Activated CD4-positive, alpha-beta T cell treated with anti-CD3 and anti-CD28 coated beads, Interleukin-2, amount 50 U/mL, for 1 hour (primary cell): ENCODE results near the gene CCDC146.
"Not testable (repeated sequence)": the region's sequence is repeated elsewhere in the genome, so short reads cannot be mapped to it uniquely, and the experiment has no call there.

Source experiments
- DNase-seq: peaks from one replicate; pipeline ENCODE4 v3.0.0-alpha.2; 2020

The CCDC146 gene

DNA sequence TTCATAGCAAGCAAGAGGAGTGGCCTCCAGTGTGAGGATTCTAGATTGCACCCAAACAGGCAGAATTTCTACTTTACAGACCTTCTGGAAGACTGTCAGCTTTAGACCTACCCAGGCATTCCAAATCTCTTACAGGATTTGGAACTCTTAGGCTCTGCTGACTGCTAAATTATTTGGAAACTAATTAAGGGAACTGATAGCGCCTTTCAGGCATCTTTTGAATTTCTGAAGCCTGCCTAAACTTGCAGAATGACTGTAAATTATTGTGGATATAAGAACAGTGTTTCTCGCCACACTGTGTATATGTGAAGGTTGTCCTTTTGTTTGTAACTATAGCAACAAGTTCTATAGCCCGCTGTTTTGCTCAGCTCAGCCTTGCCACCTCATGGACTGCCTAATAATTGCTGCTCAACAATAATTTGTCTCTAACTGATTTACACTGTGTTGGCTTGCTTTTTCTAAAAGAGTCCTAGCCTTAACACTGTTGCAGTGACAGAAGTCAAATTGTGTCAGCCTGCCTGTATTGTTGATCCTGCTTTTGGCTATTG lies 32.6 kb downstream of the CCDC146 start:
- not testable (repeated sequence) for DNase-seq

DNA sequence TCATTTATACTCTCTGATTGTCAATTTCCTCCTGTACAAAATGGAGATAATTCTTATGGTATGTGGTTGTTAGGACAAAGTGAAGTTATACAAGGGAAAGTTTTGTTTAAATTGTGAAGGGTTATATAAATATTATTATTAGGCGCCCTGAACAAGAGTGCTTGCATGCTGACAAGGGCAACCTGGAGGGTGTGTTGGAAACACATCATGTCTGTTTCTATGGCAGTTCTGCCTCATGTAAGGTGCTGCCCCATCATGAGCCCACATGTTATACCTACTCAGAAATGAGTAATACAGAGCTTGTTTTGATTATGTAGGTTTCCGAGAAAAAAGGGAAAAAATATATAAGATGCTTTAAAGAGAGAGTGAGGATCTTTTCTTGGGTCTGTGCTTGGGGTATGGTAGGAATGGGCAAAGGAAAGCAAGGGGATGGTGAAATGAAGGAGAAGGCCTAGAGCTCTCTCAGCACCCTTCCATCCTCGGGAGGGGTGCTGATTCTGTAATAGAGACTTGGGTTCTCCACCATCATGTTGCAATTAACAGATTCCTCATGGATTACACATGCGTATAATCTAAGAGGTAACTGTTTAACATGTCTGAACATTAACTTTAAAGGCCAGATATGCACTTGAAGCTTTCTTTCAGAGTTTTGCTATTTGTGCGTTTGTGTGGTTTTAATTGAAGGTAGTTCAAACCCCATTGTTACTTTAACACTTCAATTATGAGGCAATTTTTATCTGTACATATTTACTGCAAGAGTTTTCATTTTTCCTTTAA lies 33.4 kb downstream of the CCDC146 start:
- DNase-seq: not testable (repeated sequence)

DNA sequence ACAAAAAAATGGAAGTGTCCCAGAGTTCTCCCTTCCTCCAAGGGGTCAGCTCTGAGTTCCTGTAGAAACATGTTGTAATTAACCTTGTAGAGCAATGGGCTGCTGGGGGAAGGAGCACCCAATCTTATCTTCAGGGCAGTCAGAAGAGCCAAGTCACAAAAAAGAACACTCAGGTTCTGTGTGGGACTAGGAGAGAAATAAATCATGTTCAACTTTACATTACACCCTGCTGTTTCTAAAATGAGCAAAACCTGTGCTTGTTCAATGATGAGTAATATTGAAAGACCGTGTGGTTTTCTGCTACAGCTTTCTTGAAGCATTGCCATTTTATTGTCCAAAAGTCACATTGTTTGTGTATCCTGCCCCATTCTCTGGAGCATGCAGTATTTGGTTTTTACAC lies 34.6 kb downstream of the CCDC146 start:
- not testable (repeated sequence) for DNase-seq

DNA sequence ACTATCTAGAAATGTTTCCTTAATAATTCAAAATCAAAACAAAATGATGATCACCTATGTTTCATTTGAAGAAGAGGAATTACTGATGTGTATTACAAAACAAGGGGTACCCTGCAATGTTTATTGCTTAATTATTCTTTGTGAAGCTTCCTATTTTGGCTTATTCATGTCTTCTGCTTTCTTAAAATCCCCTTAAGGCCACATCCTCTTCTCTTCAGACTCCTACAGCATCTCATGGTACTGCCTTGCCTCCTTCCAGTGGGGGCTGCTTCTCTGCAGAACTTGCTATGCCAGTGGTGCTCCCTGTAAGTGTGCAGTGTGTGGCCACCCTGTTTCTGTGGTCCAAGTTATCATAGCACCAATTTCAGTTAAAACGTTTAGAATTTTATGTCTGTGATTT lies 35.0 kb downstream of the CCDC146 start:
- no peak for DNase-seq

DNA sequence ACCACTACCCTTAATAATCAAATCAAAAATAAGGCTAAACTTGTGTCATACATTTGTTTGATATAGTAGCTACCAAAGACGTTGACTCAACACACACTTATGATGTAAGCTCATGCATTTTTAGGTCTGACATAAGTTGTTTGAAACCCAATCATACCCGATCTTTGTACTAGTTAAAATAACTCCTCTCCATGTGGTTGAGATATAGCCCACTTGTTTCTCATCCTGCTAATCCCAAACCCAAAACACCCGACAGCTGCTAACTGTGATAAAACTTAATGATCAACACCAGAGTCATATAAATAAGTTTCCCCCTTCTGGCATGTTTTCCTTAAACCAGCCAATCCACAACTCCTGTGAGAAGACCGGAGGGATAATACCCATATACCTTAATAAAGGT lies 48.7 kb downstream of the CCDC146 start:
- DNase-seq: not testable (repeated sequence)

- DNase-seq: not testable (repeated sequence)
Observed at GRCh38 chr7:77172437-77173172, 50.2 kb downstream of the CCDC146 start.

- DNase-seq: not testable (repeated sequence)
Observed at GRCh38 chr7:77174418-77174817, 52.0 kb downstream of the CCDC146 start.

GRCh38 chr7:77175274-77175800 lies 52.9 kb downstream of the CCDC146 start:
- DNase-seq: not testable (repeated sequence)

GRCh38 chr7:77177321-77177904 lies 55.0 kb downstream of the CCDC146 start:
- not testable (repeated sequence) for DNase-seq

- not testable (repeated sequence) for DNase-seq
Observed at GRCh38 chr7:77178024-77178423, 55.6 kb downstream of the CCDC146 start.

DNA sequence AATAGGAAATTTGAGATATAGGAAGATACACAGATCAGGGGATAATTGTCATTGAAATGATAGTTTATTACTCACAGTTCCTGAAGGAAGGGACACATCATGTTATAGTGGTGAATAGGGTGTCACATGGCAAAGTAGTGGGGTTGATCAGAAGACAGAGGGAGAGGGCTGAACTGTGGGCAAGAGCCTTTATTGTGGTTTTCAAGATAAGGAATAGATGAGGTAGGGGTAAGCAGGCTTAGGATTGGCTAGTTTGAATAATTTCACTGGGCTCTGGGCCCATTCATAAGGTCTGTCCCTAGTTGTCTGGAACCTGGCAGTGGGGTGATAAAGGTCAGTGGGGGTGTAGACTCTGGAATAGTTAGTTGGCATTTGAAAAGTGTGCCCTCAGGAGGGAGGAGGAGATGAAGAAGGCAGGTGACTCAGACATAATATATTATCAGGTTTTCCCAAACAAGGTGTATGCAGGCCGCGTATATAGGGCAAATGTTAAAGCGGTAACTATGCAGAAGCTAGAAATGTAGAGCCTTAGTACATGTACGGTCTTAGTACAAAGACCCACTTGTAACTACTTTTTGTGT lies 58.7 kb downstream of the CCDC146 start:
- DNase-seq: no peak

GRCh38 chr7:77181734-77182133 lies 59.3 kb downstream of the CCDC146 start:
- DNase-seq: no peak

GRCh38 chr7:77182261-77182660 lies 59.8 kb downstream of the CCDC146 start:
- DNase-seq: no peak

DNA sequence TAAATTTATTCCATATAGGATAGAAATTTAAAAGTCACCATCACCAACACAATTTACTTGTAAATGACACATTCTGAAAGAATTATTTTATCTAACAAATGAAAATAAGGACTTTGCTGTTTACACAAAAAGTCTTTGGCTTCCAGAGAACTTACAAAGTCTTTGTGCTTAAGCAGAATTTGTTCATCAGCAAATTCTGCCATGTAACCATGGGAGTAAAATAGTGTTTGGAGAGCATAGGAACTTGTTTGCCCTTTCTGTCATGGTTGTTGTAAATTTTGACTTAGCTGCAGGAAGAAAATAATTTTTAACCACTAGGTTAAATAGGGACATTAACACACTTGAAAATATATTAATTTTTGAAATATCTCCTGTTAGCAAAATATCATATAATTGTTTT lies 62.0 kb downstream of the CCDC146 start:
- no peak for DNase-seq

GRCh38 chr7:77184990-77185389 lies 62.6 kb downstream of the CCDC146 start:
- no peak for DNase-seq

GRCh38 chr7:77185866-77186265 lies 63.5 kb downstream of the CCDC146 start:
- DNase-seq: no peak

DNA sequence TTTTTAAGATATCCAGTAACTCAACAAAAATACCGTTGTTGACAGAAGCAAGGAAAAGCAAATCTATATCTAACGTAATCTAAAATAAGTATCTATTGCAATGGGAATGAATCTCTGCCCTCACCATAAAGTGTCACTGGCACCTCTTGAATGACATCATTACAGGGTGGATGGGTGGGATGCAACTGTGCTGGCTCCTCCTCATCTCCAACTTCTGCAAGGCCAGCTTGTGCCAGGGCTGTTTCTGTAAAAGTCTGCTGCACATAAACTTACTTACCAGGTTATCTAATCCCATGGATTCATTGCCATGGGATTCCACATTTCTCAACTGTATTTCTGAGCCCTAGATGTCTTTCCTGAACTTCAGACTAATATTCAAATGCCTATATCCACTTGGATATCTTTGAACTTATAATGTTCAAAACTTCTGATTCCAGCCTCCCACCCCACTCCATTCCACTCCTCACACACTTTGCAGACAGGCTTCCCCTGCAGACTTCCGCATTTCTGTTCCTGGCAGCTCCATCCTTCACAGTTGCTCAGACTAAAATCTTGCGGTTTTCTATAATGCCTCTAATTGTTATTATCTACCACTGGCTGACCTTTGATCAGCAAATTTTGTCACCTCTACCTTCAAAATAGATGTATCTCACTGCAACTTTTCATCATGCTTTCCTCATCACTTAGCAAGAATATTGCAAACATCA lies 66.5 kb downstream of the CCDC146 start:
- DNase-seq: no peak

GRCh38 chr7:77197141-77197540 lies 74.7 kb downstream of the CCDC146 start:
- DNase-seq: no peak

- DNase-seq: peak; percentile 23
Observed at GRCh38 chr7:77199013-77199966, 76.9 kb downstream of the CCDC146 start, which contains the start of gene FGL2. TSS of gene FGL2 (minus strand) at chr7:77199819. CDS start at chr7:77199793, 26 bp downstream.

GRCh38 chr7:77200542-77200941 lies 78.1 kb downstream of the CCDC146 start:
- DNase-seq: no peak

DNA sequence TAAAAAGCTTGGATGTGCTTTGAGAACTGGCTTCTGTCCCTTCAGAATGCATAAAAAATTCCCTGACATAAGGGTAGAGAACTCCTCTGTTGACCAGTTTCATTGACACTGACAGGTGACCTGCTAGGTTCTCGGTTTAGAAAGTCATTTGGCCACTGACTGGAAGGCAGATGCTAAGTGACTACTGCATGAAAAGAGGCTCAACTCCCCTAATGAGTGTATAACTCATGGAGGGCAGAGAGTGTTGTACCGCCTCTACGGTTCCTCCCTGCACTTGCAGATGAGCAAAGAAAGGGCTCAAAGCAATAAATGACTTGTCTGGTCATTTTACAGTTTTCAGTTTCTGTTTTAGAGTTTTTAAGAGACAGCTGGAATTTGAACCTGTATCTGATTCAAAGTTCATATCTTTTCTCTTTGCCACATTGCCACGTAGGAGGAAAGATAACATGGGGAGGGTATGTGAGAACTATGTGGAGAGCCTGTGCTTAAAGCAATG lies 80.1 kb downstream of the CCDC146 start:
- DNase-seq: no peak
